Suprapubic skin (tissue), 4 donors: ENCODE data around the gene RANGRF. TPM values are rescaled to one million over a fixed set of nuclear protein-coding genes. Genes with fewer than 3 reads are reported as not detected.

Experiments
- DNase-seq, 2 donors: peaks; one replicate each; pipeline ENCODE4 v3.0.0-alpha.2; 2019; ENCODE audit warnings: low spot score in 2 of 2
- H3K27ac ChIP-seq: fragments of 200-600 bp; sonication (generic); one replicate; pipeline ENCODE4 v1.5.1; 2019
- H3K27me3 ChIP-seq: fragments of 200-600 bp; sonication (generic); one replicate; pipeline ENCODE4 v1.5.1; 2019
- H3K36me3 ChIP-seq: fragments of 200-600 bp; sonication (generic); one replicate; pipeline ENCODE4 v1.5.1; 2019
- H3K4me1 ChIP-seq: fragments of 200-600 bp; sonication (generic); one replicate; pipeline ENCODE4 v1.5.1; 2019
- H3K4me3 ChIP-seq: fragments of 200-600 bp; sonication (generic); one replicate; pipeline ENCODE4 v1.5.1; 2019; ENCODE audit warnings: mild to moderate bottlenecking
- H3K9me3 ChIP-seq: fragments of 200-600 bp; sonication (generic); one replicate; pipeline ENCODE4 v1.5.1; 2019
- EP300 ChIP-seq: sonication (generic); formaldehyde crosslinking; IDR thresholded peaks from one replicate; pipeline ENCODE4 v1.6.1; 2017; ENCODE audit warnings: antibody characterized with exemption
- POLR2A ChIP-seq, 2 donors: fragments of 450-650 bp; IDR thresholded peaks; one replicate each; pipeline ENCODE4 v1.6.1; 2017; ENCODE audit warnings: antibody characterized with exemption in 2 of 2, mild to moderate bottlenecking in 2 of 2, moderate library complexity in 2 of 2
- POLR2AphosphoS5 ChIP-seq, 3 donors: sonication (generic); formaldehyde crosslinking; IDR thresholded peaks; one replicate each; pipeline ENCODE4 v1.6.1; 2017; ENCODE audit warnings: antibody characterized with exemption in 3 of 3
- WGBS: methylation state at CpG from one replicate; pipeline ENCODE4 v1.1.5; 2018; 5-methylcytosine and 5-hydroxymethylcytosine counted together
- total RNA-seq, 4 donors: library from RNA; depleted of rRNA; stranded (reverse); fragments of >200 nt; gene quantifications; one replicate each; pipeline ENCODE4 v1.1.0, GENCODE V29; 2016
- TF ChIP-seq, protein P1 (sequence below), 2 donors: fragments of 200-600 bp in 1 of 2; fragments of 450-650 bp in 1 of 2; sonication (generic) in 1 of 2; IDR thresholded peaks; one replicate each; pipeline ENCODE4 v1.5.1; 2016 to 2019; ENCODE audit warnings: antibody characterized with exemption in 2 of 2, mild to moderate bottlenecking in 1 of 2, moderate library complexity in 1 of 2

RANGRF gene
- total RNA-seq, 4 donors from 2014 or later, result 12.6 to 16.3 (median 13.7) TPM

DNA sequence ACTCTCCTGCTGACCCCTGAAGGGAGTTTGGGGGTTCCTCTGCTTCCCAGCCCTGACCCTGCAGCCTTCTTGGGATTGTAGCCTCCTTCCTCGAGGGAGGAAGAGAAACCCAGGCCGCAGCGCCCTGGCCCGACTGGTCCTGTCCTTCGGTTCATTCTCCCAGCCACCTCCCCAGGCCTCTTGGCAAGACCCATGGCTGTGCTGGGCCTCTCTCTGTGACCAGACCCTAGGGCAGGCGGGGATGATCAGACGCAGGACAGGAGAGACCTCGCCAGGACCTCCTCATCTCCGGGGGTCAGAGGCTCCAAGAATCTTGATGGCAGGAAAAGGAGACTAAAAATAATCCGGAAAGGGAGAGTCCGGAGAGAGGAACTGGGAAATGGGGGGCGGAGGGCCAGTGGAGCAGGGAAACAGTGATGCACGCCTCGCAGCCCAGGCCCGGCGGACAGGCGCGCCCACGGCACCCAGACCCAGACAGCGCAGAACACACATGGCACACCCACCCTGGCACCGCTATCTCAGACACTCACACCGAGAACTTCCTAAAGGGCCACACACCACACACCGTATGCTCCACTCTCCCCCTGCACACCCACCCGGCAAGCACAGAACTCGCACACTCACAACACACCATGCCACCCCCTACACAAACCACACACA, 22.8 kb downstream of the RANGRF start:
- H3K27me3 ChIP-seq, result peaks cover 47% of the 10 kb centered on the region
- TF ChIP-seq EP300 (no peak), POLR2AphosphoS5 (IDR thresholded peaks at IDR 0.05) (no peak), POLR2A (IDR thresholded peaks at IDR 0.05) (no peak)
- TF ChIP-seq, protein P1, sequence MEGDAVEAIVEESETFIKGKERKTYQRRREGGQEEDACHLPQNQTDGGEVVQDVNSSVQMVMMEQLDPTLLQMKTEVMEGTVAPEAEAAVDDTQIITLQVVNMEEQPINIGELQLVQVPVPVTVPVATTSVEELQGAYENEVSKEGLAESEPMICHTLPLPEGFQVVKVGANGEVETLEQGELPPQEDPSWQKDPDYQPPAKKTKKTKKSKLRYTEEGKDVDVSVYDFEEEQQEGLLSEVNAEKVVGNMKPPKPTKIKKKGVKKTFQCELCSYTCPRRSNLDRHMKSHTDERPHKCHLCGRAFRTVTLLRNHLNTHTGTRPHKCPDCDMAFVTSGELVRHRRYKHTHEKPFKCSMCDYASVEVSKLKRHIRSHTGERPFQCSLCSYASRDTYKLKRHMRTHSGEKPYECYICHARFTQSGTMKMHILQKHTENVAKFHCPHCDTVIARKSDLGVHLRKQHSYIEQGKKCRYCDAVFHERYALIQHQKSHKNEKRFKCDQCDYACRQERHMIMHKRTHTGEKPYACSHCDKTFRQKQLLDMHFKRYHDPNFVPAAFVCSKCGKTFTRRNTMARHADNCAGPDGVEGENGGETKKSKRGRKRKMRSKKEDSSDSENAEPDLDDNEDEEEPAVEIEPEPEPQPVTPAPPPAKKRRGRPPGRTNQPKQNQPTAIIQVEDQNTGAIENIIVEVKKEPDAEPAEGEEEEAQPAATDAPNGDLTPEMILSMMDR (IDR thresholded peaks at IDR 0.05), result no peak
- peaks cover 8% of the 10 kb centered on the region for H3K4me1 ChIP-seq
- DNase-seq, result no peak
- H3K9me3 ChIP-seq, result no peaks in the 10 kb centered on the region
- peak overlapping the region; percentile 7 for H3K4me3 ChIP-seq
- H3K27ac ChIP-seq, result no peak overlapping the region
- H3K36me3 ChIP-seq, result no peaks in the 10 kb centered on the region
- WGBS, result 81% methylated on average over 25 of the region's 25 CpGs

DNA sequence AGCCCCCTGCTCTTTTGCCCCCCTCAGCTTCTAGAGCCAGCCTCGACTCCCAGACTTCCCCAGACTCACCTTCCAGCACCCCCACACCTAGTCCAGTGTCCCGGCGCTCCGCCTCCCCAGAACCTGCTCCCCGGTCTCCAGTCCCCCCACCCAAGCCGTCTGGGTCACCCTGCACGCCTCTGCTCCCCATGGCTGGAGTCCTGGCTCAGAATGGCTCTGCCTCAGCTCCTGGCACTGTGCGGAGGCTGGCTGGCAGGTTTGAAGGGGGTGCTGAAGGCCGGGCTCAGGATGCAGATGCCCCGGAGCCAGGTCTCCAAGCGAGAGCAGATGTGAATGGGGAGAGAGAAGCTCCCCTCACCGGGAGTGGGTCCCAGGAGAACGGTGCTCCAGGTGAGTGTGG, 23.8 kb downstream of the RANGRF start:
- WGBS, result 68% methylated on average over 13 of the region's 13 CpGs
- Histone ChIP-seq H3K27me3 (peaks cover 49% of the 10 kb centered on the region), H3K4me3 (peak overlapping the region; percentile 7), H3K9me3 (no peaks in the 10 kb centered on the region), H3K36me3 (no peaks in the 10 kb centered on the region), H3K4me1 (peaks cover 8% of the 10 kb centered on the region), H3K27ac (no peak overlapping the region)
- no peak for DNase-seq
- TF ChIP-seq, protein P1 (IDR thresholded peaks at IDR 0.05), result no peak
- TF ChIP-seq POLR2A (IDR thresholded peaks at IDR 0.05) (no peak), POLR2AphosphoS5 (IDR thresholded peaks at IDR 0.05) (no peak), EP300 (no peak)

DNA sequence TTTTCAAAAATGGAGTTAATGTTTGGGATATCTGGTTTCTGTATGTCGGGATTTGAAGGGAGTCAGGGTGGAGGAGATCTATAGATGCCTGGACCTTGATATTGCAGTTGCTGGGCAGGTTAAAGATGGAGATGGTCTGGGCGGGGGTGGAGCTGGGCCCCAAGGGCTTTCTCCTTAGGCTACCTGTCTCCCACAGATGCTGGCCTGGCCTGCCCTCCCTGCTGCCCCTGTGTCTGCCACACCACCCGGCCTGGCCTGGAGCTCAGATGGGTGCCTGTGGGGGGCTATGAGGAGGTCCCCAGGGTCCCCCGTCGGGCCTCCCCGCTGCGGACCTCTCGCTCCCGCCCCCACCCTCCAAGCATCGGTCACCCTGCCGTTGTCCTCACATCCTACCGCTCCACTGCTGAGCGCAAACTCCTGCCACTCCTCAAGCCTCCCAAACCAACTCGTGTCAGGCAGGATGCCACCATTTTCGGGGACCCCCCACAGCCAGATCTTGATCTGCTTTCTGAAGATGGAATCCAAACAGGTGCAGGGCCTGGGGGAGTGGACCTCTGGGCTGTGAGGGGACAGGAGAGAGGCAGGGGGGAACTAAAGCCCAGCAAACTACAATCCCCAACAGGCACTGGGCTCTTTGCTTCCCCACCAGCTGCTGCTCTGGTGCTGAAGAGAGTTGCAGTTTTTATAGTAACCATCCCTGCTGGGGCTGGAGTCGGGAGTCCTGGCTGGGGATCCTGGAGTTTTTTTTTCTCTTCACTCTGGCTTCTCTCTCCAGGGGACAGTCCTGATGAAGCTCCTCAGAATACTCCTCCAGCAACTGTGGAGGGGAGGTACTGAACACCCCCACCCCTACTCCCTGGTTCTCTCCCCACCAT, 24.5 kb downstream of the RANGRF start:
- Histone ChIP-seq H3K4me3 (no peak overlapping the region), H3K27ac (no peak overlapping the region), H3K36me3 (no peaks in the 10 kb centered on the region), H3K9me3 (no peaks in the 10 kb centered on the region), H3K4me1 (peaks cover 8% of the 10 kb centered on the region), H3K27me3 (peaks cover 51% of the 10 kb centered on the region)
- TF ChIP-seq, protein P1 (IDR thresholded peaks at IDR 0.05), result no peak
- TF ChIP-seq POLR2A (IDR thresholded peaks at IDR 0.05) (no peak), EP300 (no peak), POLR2AphosphoS5 (IDR thresholded peaks at IDR 0.05) (no peak)
- DNase-seq, result no peak
- WGBS, result 73% methylated on average over 12 of the region's 16 CpGs

DNA sequence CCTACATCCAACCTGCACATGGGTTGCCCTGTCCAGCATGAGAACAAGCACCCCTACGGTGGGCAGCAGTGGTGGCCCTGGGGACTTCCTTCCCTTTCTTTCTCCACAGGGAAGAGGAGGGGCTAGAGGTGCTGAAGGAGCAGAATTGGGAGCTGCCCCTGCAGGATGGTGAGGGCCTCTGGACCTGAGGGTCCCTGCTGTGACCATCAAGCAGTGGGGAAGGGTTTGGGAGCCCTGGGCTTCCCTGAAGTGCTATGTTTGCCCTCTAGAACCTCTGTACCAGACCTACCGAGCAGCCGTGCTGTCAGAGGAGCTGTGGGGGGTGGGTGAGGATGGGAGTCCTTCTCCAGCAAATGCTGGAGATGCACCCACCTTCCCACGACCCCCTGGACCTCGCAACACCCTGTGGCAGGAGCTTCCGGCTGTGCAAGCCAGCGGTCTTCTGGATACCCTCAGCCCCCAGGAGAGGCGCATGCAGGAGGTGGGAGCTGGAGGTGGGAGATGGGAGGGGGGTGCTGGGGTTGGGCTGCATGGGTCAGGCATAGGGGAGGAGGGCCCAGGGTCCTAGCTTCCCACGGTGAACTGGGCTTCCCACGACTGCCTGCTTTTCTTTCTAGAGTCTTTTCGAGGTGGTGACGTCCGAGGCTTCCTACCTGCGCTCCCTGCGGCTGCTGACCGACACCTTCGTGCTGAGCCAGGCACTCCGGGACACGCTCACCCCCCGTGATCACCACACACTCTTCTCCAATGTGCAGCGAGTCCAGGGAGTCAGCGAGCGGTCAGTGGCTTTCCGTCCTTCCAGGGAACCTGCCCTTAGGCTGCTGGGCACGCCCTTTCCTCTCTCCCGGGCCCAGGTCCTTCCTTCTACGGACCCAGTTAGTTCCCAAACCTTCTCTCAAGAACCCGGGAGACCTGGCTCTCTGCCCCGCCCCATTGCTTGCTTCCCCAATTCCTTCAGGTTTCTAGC, 26.6 kb downstream of the RANGRF start:
- no peaks in the 10 kb centered on the region for H3K36me3 ChIP-seq
- TF ChIP-seq, protein P1 (IDR thresholded peaks at IDR 0.05), result no peak
- no peak for TF ChIP-seq POLR2A (IDR thresholded peaks at IDR 0.05)
- no peak for TF ChIP-seq POLR2AphosphoS5 (IDR thresholded peaks at IDR 0.05)
- no peak for TF ChIP-seq EP300
- peak overlapping the region; percentile 15 for H3K4me3 ChIP-seq
- no peak for DNase-seq
- peaks cover 57% of the 10 kb centered on the region for H3K27me3 ChIP-seq
- no peak overlapping the region for H3K27ac ChIP-seq
- WGBS, result 23% methylated on average over 27 of the region's 29 CpGs
- H3K9me3 ChIP-seq, result no peaks in the 10 kb centered on the region
- H3K4me1 ChIP-seq, result peaks cover 8% of the 10 kb centered on the region
